ENCODE data around the gene ARHGAP19. TPM values are rescaled to one million over a fixed set of nuclear protein-coding genes. Genes with fewer than 3 reads are reported as not detected.

ARHGAP19 gene
- total and polyA plus RNA-seq, 2 donors (not counting 3 experiments of a cell fraction or from before 2014, with no cell fraction given) = 6.8 to 20.0 TPM

GRCh38 chr10:97300980-97301379, 8.5 kb upstream of the ARHGAP19 start:
- Histone ChIP-seq H3K4me1 (ENCODE audit: control insufficient read depth, extremely low read depth, insufficient read depth, low read length) (no peaks in the 10 kb centered on the region), H3K4me2 (ENCODE audit: insufficient read depth, low read length) (no peak overlapping the region), H4K20me1 (replicated peaks; ENCODE audit: control insufficient read depth, extremely low read depth, insufficient read depth, low read length) (no peaks in the 10 kb centered on the region), H3K27ac (ENCODE audit: insufficient read depth, low read depth, low read length) (no peak overlapping the region), H3K27me3 (ENCODE audit: control insufficient read depth in 2 of 2, insufficient read depth in 2 of 2, low read length in 2 of 2) (no peaks in the 10 kb centered on the region), H3K9me3 (replicated peaks; ENCODE audit: control insufficient read depth, insufficient read depth, low read length) (no peaks in the 10 kb centered on the region), H3K79me2 (ENCODE audit: control insufficient read depth, insufficient read depth, low read length) (no peaks in the 10 kb centered on the region), H3K9ac (replicated peaks; ENCODE audit: extremely low read depth, insufficient read depth, low read length) (no peak overlapping the region), H3K9me1 (replicated peaks; ENCODE audit: control insufficient read depth, extremely low read depth, insufficient read depth, low read length) (no peaks in the 10 kb centered on the region), H2AFZ (ENCODE audit: low read depth, low read length) (no peak overlapping the region), H3K4me3 (replicated peaks in 1 of 3; ENCODE audit: insufficient read depth in 1 of 3, low read depth in 1 of 3, low read length in 3 of 3) (no peak overlapping the region), H3K36me3 (ENCODE audit: control insufficient read depth in 2 of 2, extremely low read depth in 1 of 2, insufficient read depth in 2 of 2, low read length in 2 of 2) (no peaks in the 10 kb centered on the region)
- FAIRE-seq (no peak), DNase-seq (ENCODE audit: low read depth, low spot score) (no peak)
- dilution Hi-C loops (cut with MboI; ENCODE audit: extremely low pct_ligation_motif_present, low sequenced_read_pairs) (no loop called here), intact Hi-C loops (cut with micrococcal nuclease) (no loop called here)
- POLR2A ChIA-PET = no interaction called here
- no peak for TF ChIP-seq POLR2AphosphoS5 (IDR thresholded peaks at IDR 0.05; ENCODE audit: insufficient read depth, low read depth, low read length)
- TF ChIP-seq MYC (IDR thresholded peaks at IDR 0.05; ENCODE audit: low read depth, low read length) = no peak
- no peak for TF ChIP-seq FOS (IDR thresholded peaks at IDR 0.05; ENCODE audit: borderline replicate concordance, insufficient read depth, low read length)
- no peak for TF ChIP-seq EZH2 (IDR thresholded peaks at IDR 0.05; ENCODE audit: borderline replicate concordance, low read depth, low read length, severe bottlenecking)
- TF ChIP-seq JUN (IDR thresholded peaks at IDR 0.05; ENCODE audit: borderline replicate concordance, insufficient read depth, insufficient read length, low read depth) = no peak
- TF ChIP-seq GATA2 (IDR thresholded peaks at IDR 0.05; ENCODE audit: insufficient read depth, insufficient read length, low read depth, low read length) = no peak
- TF ChIP-seq MAX (IDR thresholded peaks at IDR 0.05; ENCODE audit: insufficient read depth, insufficient read length) = no peak
- CTCF ChIA-PET = interaction anchor here (0.6 kb wide), 1 partner anchor 192 kb away, joined by 4 read pairs; no protein-coding TSS in a partner anchor
- BruUV-seq (replicated peaks) = no TSS peak

GRCh38 chr10:97298223-97298571, 5.8 kb upstream of the ARHGAP19 start:
- H3K27me3 ChIP-seq (ENCODE audit: control insufficient read depth in 2 of 2, insufficient read depth in 2 of 2, low read length in 2 of 2) = no peaks in the 10 kb centered on the region
- H3K4me1 ChIP-seq (ENCODE audit: control insufficient read depth, extremely low read depth, insufficient read depth, low read length) = no peaks in the 10 kb centered on the region
- no peak for FAIRE-seq
- H3K9me3 ChIP-seq (replicated peaks; ENCODE audit: control insufficient read depth, insufficient read depth, low read length) = no peaks in the 10 kb centered on the region
- no peak overlapping the region for H2AFZ ChIP-seq (ENCODE audit: low read depth, low read length)
- no peaks in the 10 kb centered on the region for H3K79me2 ChIP-seq (ENCODE audit: control insufficient read depth, insufficient read depth, low read length)
- CTCF ChIA-PET = no interaction called here
- no TSS peak for BruUV-seq (replicated peaks)
- dilution Hi-C loops (cut with MboI; ENCODE audit: extremely low pct_ligation_motif_present, low sequenced_read_pairs) = no loop called here
- intact Hi-C loops (cut with micrococcal nuclease) = no loop called here
- H3K9me1 ChIP-seq (replicated peaks; ENCODE audit: control insufficient read depth, extremely low read depth, insufficient read depth, low read length) = no peaks in the 10 kb centered on the region
- no peak overlapping the region for H3K4me2 ChIP-seq (ENCODE audit: insufficient read depth, low read length)
- H3K27ac ChIP-seq (ENCODE audit: insufficient read depth, low read depth, low read length) = no peak overlapping the region
- no peaks in the 10 kb centered on the region for H3K36me3 ChIP-seq (ENCODE audit: control insufficient read depth in 2 of 2, extremely low read depth in 1 of 2, insufficient read depth in 2 of 2, low read length in 2 of 2)
- no peak overlapping the region for H3K9ac ChIP-seq (replicated peaks; ENCODE audit: extremely low read depth, insufficient read depth, low read length)
- POLR2A ChIA-PET = interaction anchor here (0.6 kb wide), 2 partner anchors 19 to 34 kb away, joined by 3 read pairs; no protein-coding TSS in a partner anchor
- no peaks in the 10 kb centered on the region for H4K20me1 ChIP-seq (replicated peaks; ENCODE audit: control insufficient read depth, extremely low read depth, insufficient read depth, low read length)
- no peak for TF ChIP-seq EZH2 (IDR thresholded peaks at IDR 0.05; ENCODE audit: borderline replicate concordance, low read depth, low read length, severe bottlenecking)
- no peak for TF ChIP-seq POLR2A (IDR thresholded peaks at IDR 0.05; ENCODE audit: low read depth, low read length)
- no peak for TF ChIP-seq JUN (IDR thresholded peaks at IDR 0.05; ENCODE audit: borderline replicate concordance, insufficient read depth, insufficient read length, low read depth)
- TF ChIP-seq FOS (IDR thresholded peaks at IDR 0.05; ENCODE audit: borderline replicate concordance, insufficient read depth, low read length) = no peak
- no peak for TF ChIP-seq MYC (IDR thresholded peaks at IDR 0.05; ENCODE audit: low read depth, low read length)
- no peak for TF ChIP-seq MAX (IDR thresholded peaks at IDR 0.05; ENCODE audit: insufficient read depth, insufficient read length)
- no peak for TF ChIP-seq GATA2 (IDR thresholded peaks at IDR 0.05; ENCODE audit: insufficient read depth, insufficient read length, low read depth, low read length)
- TF ChIP-seq CTCF (IDR thresholded peaks at IDR 0.05; ENCODE audit: extremely low read depth in 1 of 2, insufficient read depth in 1 of 2, low read depth in 1 of 2, low read length in 2 of 2) = no peak
- TF ChIP-seq POLR2AphosphoS5 (IDR thresholded peaks at IDR 0.05; ENCODE audit: insufficient read depth, low read depth, low read length) = no peak
- no peak for DNase-seq (ENCODE audit: low read depth, low spot score)
- H3K4me3 ChIP-seq (replicated peaks in 1 of 3; ENCODE audit: insufficient read depth in 1 of 3, low read depth in 1 of 3, low read length in 3 of 3) = no peak overlapping the region

Measured in endothelial cell of umbilical vein (primary cell).